HEK293 (cell line): ENCODE measurements around the gene CAP2.

Experiments used
- CTCF ChIA-PET: fragments of 350-600 bp; formaldehyde crosslinking; extraction: SDS; loops from one replicate; lab custom pipeline; 2021; ENCODE audit warnings: antibody characterized with exemption; lab: Yijun Ruan, JAX
- POLR2A ChIA-PET: fragments of 300-600 bp; formaldehyde crosslinking; extraction: SDS; loops from one replicate; lab custom pipeline; 2020; ENCODE audit warnings: antibody characterized with exemption, inconsistent platforms; lab: Yijun Ruan, JAX
- H3K27ac ChIP-seq: fragments of 200-500 bp; sonication (Bioruptor generic); 2 replicates; pipeline ENCODE4 v1.5.1; 2014; ENCODE audit warnings: low read depth, low read length, control low read depth, inconsistent platforms; ENCODE audit errors: extremely low read depth
- H3K36me3 ChIP-seq, 2 experiments: fragments of 200-500 bp in 1 of 2; sonication (Bioruptor generic) in 1 of 2; 1 replicate in 1 of 2; 2 replicates in 1 of 2; pipeline ENCODE4 v1.5.1; 2014 to 2017; ENCODE audit warnings: inconsistent platforms in 2 of 2, low read length in 2 of 2; ENCODE audit not compliant: control insufficient read depth in 2 of 2, insufficient read depth in 1 of 2
- H3K4me1 ChIP-seq: fragments of 200-500 bp; sonication (Bioruptor generic); 2 replicates; pipeline ENCODE4 v1.5.1; 2014; ENCODE audit warnings: mild to moderate bottlenecking, low read length, inconsistent platforms; ENCODE audit not compliant: control insufficient read depth, insufficient read depth
- H3K4me3 ChIP-seq: 2 replicates; pipeline ENCODE4 v1.5.1; 2011; ENCODE audit warnings: low read depth, mild to moderate bottlenecking, control low read depth, low read length, moderate library complexity
- H3K9me3 ChIP-seq: fragments of 200-500 bp; sonication (Bioruptor generic); 2 replicates; pipeline ENCODE4 v1.5.1; 2014; ENCODE audit warnings: low read depth, low read length, inconsistent platforms; ENCODE audit not compliant: control insufficient read depth, insufficient read depth
- BCL11A ChIP-seq: fragments of 450-650 bp; formaldehyde crosslinking; IDR thresholded peaks from 2 replicates; pipeline ENCODE4 v1.5.1; 2016; ENCODE audit warnings: low read depth, missing biosample characterization, missing genetic modification characterization
- GLI2 ChIP-seq: fragments of 450-650 bp; formaldehyde crosslinking; IDR thresholded peaks from 2 replicates; pipeline ENCODE4; 2017; ENCODE audit warnings: missing biosample characterization, missing genetic modification characterization, low read depth, borderline replicate concordance
- GLI4 ChIP-seq: fragments of 450-650 bp; formaldehyde crosslinking; IDR thresholded peaks from 2 replicates; pipeline ENCODE4 v1.5.1; 2016; ENCODE audit warnings: missing biosample characterization, missing genetic modification characterization
- HOXA7 ChIP-seq: sonication (generic); formaldehyde crosslinking; IDR thresholded peaks from 2 replicates; pipeline ENCODE4 v1.8.1; 2022; ENCODE audit warnings: missing genetic modification reagents, borderline replicate concordance
- INSM2 ChIP-seq: fragments of 450-650 bp; formaldehyde crosslinking; IDR thresholded peaks from 2 replicates; pipeline ENCODE4 v1.5.1; 2016; ENCODE audit warnings: missing biosample characterization, missing genetic modification characterization
- KLF17 ChIP-seq: fragments of 450-650 bp; formaldehyde crosslinking; IDR thresholded peaks from 2 replicates; pipeline ENCODE4 v1.5.1; 2016; ENCODE audit warnings: missing biosample characterization, missing genetic modification characterization
- OVOL3 ChIP-seq: fragments of 450-650 bp; formaldehyde crosslinking; IDR thresholded peaks from 2 replicates; pipeline ENCODE4 v1.5.1; 2016; ENCODE audit warnings: missing biosample characterization, missing genetic modification characterization
- SALL2 ChIP-seq: fragments of 450-650 bp; formaldehyde crosslinking; IDR thresholded peaks from 2 replicates; pipeline ENCODE4 v1.5.0; 2017; ENCODE audit warnings: missing biosample characterization, mild to moderate bottlenecking, missing genetic modification characterization, borderline replicate concordance
- SCRT2 ChIP-seq: fragments of 450-650 bp; formaldehyde crosslinking; IDR thresholded peaks from 2 replicates; pipeline ENCODE4 v1.5.1; 2016; ENCODE audit warnings: missing biosample characterization, missing genetic modification characterization
- SP7 ChIP-seq: fragments of 450-650 bp; formaldehyde crosslinking; IDR thresholded peaks from 2 replicates; pipeline ENCODE4 v1.5.1; 2016; ENCODE audit warnings: missing biosample characterization, missing genetic modification characterization
- YY1 ChIP-seq: fragments of 450-650 bp; formaldehyde crosslinking; IDR thresholded peaks from 2 replicates; pipeline ENCODE4 v1.5.1; 2018; ENCODE audit warnings: missing biosample characterization, missing genetic modification characterization
- ZBTB44 ChIP-seq: fragments of 450-650 bp; IDR thresholded peaks from 2 replicates; pipeline ENCODE4 v1.5.1; 2018; ENCODE audit warnings: missing biosample characterization, mild to moderate bottlenecking, missing genetic modification characterization
- ZBTB8A ChIP-seq: fragments of 450-650 bp; formaldehyde crosslinking; IDR thresholded peaks from 2 replicates; pipeline ENCODE4 v1.5.1; 2016; ENCODE audit warnings: missing biosample characterization, missing genetic modification characterization
- ZNF10 ChIP-seq: fragments of 450-650 bp; formaldehyde crosslinking; IDR thresholded peaks from 2 replicates; pipeline ENCODE4 v1.5.1; 2017; ENCODE audit warnings: missing biosample characterization, missing genetic modification characterization
- ZNF146 ChIP-seq: fragments of 450-650 bp; formaldehyde crosslinking; IDR thresholded peaks from 2 replicates; pipeline ENCODE4 v1.5.1; 2016; ENCODE audit warnings: missing biosample characterization, missing genetic modification characterization
- ZNF202 ChIP-seq: fragments of 450-650 bp; formaldehyde crosslinking; IDR thresholded peaks from 2 replicates; pipeline ENCODE4 v1.5.1; 2016; ENCODE audit warnings: missing biosample characterization, missing genetic modification characterization, borderline replicate concordance
- ZNF398 ChIP-seq: fragments of 450-650 bp; formaldehyde crosslinking; IDR thresholded peaks from 2 replicates; pipeline ENCODE4 v1.5.1; 2017; ENCODE audit warnings: missing biosample characterization, missing genetic modification characterization
- ZNF518A ChIP-seq: fragments of 450-650 bp; formaldehyde crosslinking; conservative IDR thresholded peaks from 2 replicates; pipeline ENCODE4 v1.5.1; 2016; ENCODE audit warnings: low read depth, missing biosample characterization, missing genetic modification characterization
- ZNF529 ChIP-seq: fragments of 450-650 bp; formaldehyde crosslinking; IDR thresholded peaks from 2 replicates; pipeline ENCODE4 v1.5.1; 2017; ENCODE audit warnings: missing genetic modification characterization, missing biosample characterization; ENCODE audit not compliant: insufficient replicate concordance
- ZNF530 ChIP-seq: fragments of 450-650 bp; formaldehyde crosslinking; IDR thresholded peaks from 2 replicates; pipeline ENCODE4 v1.5.1; 2016; ENCODE audit warnings: low read depth, missing biosample characterization, missing genetic modification characterization
- ZNF600 ChIP-seq: fragments of 450-650 bp; formaldehyde crosslinking; IDR thresholded peaks from 2 replicates; pipeline ENCODE4 v1.5.1; 2016; ENCODE audit warnings: missing biosample characterization, missing genetic modification characterization
- ZNF626 ChIP-seq: fragments of 450-650 bp; sonication (Bioruptor Pico); formaldehyde crosslinking; IDR thresholded peaks from 2 replicates; pipeline ENCODE4 v1.5.1; 2018; ENCODE audit warnings: missing biosample characterization, missing genetic modification characterization, inconsistent platforms
- ZSCAN4 ChIP-seq: fragments of 450-650 bp; formaldehyde crosslinking; IDR thresholded peaks from 2 replicates; pipeline ENCODE4 v1.5.1; 2017; ENCODE audit warnings: missing biosample characterization, missing genetic modification characterization
- ZXDB ChIP-seq: fragments of 450-650 bp; formaldehyde crosslinking; IDR thresholded peaks from 2 replicates; pipeline ENCODE4 v1.5.1; 2016; ENCODE audit warnings: missing biosample characterization, missing genetic modification characterization

CAP2 gene

GRCh38 chr6:17497535-17498095, 104.2 kb downstream of the CAP2 start:
- peaks cover 13% of the 10 kb centered on the region; the same call in 1 of the 2 replicates for H3K4me1 ChIP-seq
- no peaks in the 10 kb centered on the region for H3K36me3 ChIP-seq
- ChIA-PET CTCF (interaction anchor here (0.7 to 3.4 kb wide), 3 partner anchors 7 to 341 kb away, joined by 4 to 16 read pairs (median 5); no protein-coding TSS in a partner anchor), POLR2A (interaction anchor here (1.0 kb wide), 1 partner anchor 104 kb away, joined by 4 read pairs; the partner anchor contains the start of gene CAP2)
- H3K9me3 ChIP-seq, result no peaks in the 10 kb centered on the region
- no peak overlapping the region for H3K4me3 ChIP-seq
- no peak overlapping the region for H3K27ac ChIP-seq
- TF ChIP-seq YY1 (tag by site-specific recombination) (no peak), ZSCAN4 (tag by site-specific recombination) (no peak), GLI4 (tag by site-specific recombination) (no peak), ZNF518A (tag by site-specific recombination) (no peak), ZNF146 (tag by site-specific recombination) (no peak), ZNF529 (tag by site-specific recombination) (no peak), SALL2 (tag by site-specific recombination) (no peak), ZBTB44 (tag by site-specific recombination) (peak; percentile 30; the same call in 1 of the 2 replicates), ZNF530 (tag by site-specific recombination) (no peak), ZXDB (tag by site-specific recombination) (no peak), INSM2 (tag by site-specific recombination) (no peak), ZNF10 (tag by site-specific recombination) (no peak), GLI2 (tag by site-specific recombination) (0 out of 2 replicates have a peak, but pooled peaks have one; percentile 29), HOXA7 (no peak), ZNF600 (tag by site-specific recombination) (no peak), ZNF626 (tag by site-specific recombination) (no peak), BCL11A (tag by site-specific recombination) (no peak), KLF17 (tag by site-specific recombination) (no peak), SP7 (tag by site-specific recombination) (0 out of 2 replicates have a peak, but pooled peaks have one; percentile 15), SCRT2 (tag by site-specific recombination) (no peak), OVOL3 (tag by site-specific recombination) (peak; percentile 48; the same call in 1 of the 2 replicates), ZBTB8A (tag by site-specific recombination) (no peak), ZNF202 (no peak), ZNF398 (tag by site-specific recombination) (no peak)
